HCT116 (cell line): ENCODE results near the gene PPIL3.

Experiments used
- ATF3 ChIP-seq: IDR thresholded peaks from 2 replicates; pipeline ENCODE4 v1.6.1; 2012
- CTCF ChIP-seq, 3 experiments: fragments of 200-600 bp in 1 of 3; sonication (generic) in 1 of 3; IDR thresholded peaks in 2 of 3; conservative IDR thresholded peaks in 1 of 3; 2 replicates each; pipeline ENCODE4 v1.5.1; 2012 to 2017; ENCODE audit warnings: low read depth in 2 of 3, low read length in 2 of 3, antibody characterized with exemption in 1 of 3, borderline replicate concordance in 1 of 3, control low read depth in 1 of 3, mild to moderate bottlenecking in 1 of 3, mixed read lengths in 1 of 3, mixed run types in 1 of 3, moderate library complexity in 1 of 3; ENCODE audit not compliant: insufficient read depth in 1 of 3
- EZH2 ChIP-seq: fragments of 200-600 bp; sonication (generic); IDR thresholded peaks from 2 replicates; pipeline ENCODE4 v1.6.1; 2017; ENCODE audit warnings: antibody characterized with exemption, mixed run types
- EZH2phosphoT487 ChIP-seq: fragments of 200-600 bp; IDR thresholded peaks from 2 replicates; pipeline ENCODE4 v1.6.1; 2018; ENCODE audit warnings: antibody characterized with exemption, borderline replicate concordance
- MAX ChIP-seq: IDR thresholded peaks from 2 replicates; pipeline ENCODE4 v1.6.1; 2012
- POLR2A ChIP-seq: IDR thresholded peaks from 2 replicates; pipeline ENCODE4 v1.7.0; 2011; ENCODE audit warnings: borderline replicate concordance; ENCODE audit not compliant: insufficient read depth, insufficient read length; ENCODE audit errors: extremely low read depth
- POLR2AphosphoS5 ChIP-seq: IDR thresholded peaks from 2 replicates; pipeline ENCODE4 v1.6.1; 2011; ENCODE audit warnings: mild to moderate bottlenecking, low read depth, low read length, moderate library complexity
- RAD21 ChIP-seq: IDR thresholded peaks from 2 replicates; pipeline ENCODE4 v1.6.1; 2012; ENCODE audit warnings: low read depth, mild to moderate bottlenecking
- REST ChIP-seq: IDR thresholded peaks from 2 replicates; pipeline ENCODE4 v1.6.1; 2012; ENCODE audit warnings: low read depth
- SIN3A ChIP-seq: IDR thresholded peaks from 2 replicates; pipeline ENCODE4 v1.6.1; 2012; ENCODE audit warnings: low read depth
- SP1 ChIP-seq: IDR thresholded peaks from 2 replicates; pipeline ENCODE4 v1.6.1; 2012; ENCODE audit warnings: low read depth
- YY1 ChIP-seq: IDR thresholded peaks from 2 replicates; pipeline ENCODE4 v1.6.1; 2011; ENCODE audit warnings: low read length, low read depth, moderate library complexity, mild to moderate bottlenecking; ENCODE audit not compliant: insufficient replicate concordance; ENCODE audit errors: extremely low read depth

GRCh38 chr2:200878289-200878880 lies 10.5 kb downstream of the PPIL3 start:
- TF ChIP-seq CTCF (IDR thresholded peaks at IDR 0.05 in 2 of 3, conservative IDR thresholded peaks at IDR 0.05 in 1 of 3; ENCODE audit: borderline replicate concordance in 1 of 3, insufficient read depth in 1 of 3, low read depth in 2 of 3, low read length in 2 of 3): no peak
- no peak for TF ChIP-seq POLR2A
- no peak for TF ChIP-seq EZH2
- TF ChIP-seq SP1: no peak
- no peak for TF ChIP-seq ATF3
- no peak for TF ChIP-seq YY1
- TF ChIP-seq REST: no peak
- TF ChIP-seq SIN3A: no peak
- no peak for TF ChIP-seq MAX
- no peak for TF ChIP-seq EZH2phosphoT487
- no peak for TF ChIP-seq POLR2AphosphoS5
- TF ChIP-seq RAD21: no peak
